Uterus (tissue), 2 donors: Measurements from ENCODE around the gene THOC6.

Experiments used
- CTCF ChIP-seq, 4 experiments: fragments of 200-600 bp in 2 of 4; fragments of 450-650 bp in 2 of 4; sonication (generic) in 2 of 4; IDR thresholded peaks; one replicate each; pipeline ENCODE4 v1.5.1; 2016 to 2019; ENCODE audit warnings: antibody characterized with exemption in 4 of 4, mild to moderate bottlenecking in 2 of 4, moderate library complexity in 1 of 4
- POLR2A ChIP-seq, 2 donors: fragments of 450-650 bp; IDR thresholded peaks; one replicate each; pipeline ENCODE4 v1.6.1; 2016; ENCODE audit warnings: antibody characterized with exemption in 2 of 2, mild to moderate bottlenecking in 1 of 2, moderate library complexity in 1 of 2

- TF ChIP-seq POLR2A (IDR thresholded peaks at IDR 0.05) (no peak), CTCF (IDR thresholded peaks at IDR 0.05) (no peak)
Observed at GRCh38 chr16:3026003-3026378, 2.2 kb downstream of the THOC6 start.
